Lower leg skin (tissue), 4 donors: ENCODE measurements around the gene AFF1. TPM values are rescaled to one million over a fixed set of nuclear protein-coding genes. Genes with fewer than 3 reads are reported as not detected.

Experiments
- DNase-seq, 2 donors: peaks; one replicate each; pipeline ENCODE4 v3.0.0-alpha.2; 2019; ENCODE audit warnings: low spot score in 2 of 2
- H3K4me3 ChIP-seq: fragments of 200-600 bp; sonication (generic); 2 replicates; pipeline ENCODE4 v1.5.1; 2017; ENCODE audit warnings: mild to moderate bottlenecking, low read depth; ENCODE audit not compliant: poor library complexity, severe bottlenecking
- CTCF ChIP-seq, 3 donors: fragments of 450-650 bp; IDR thresholded peaks; one replicate each; pipeline ENCODE4 v1.5.1; 2016; ENCODE audit warnings: antibody characterized with exemption in 3 of 3, mild to moderate bottlenecking in 3 of 3, moderate library complexity in 2 of 3
- POLR2A ChIP-seq, 2 donors: fragments of 450-650 bp; IDR thresholded peaks; one replicate each; pipeline ENCODE4 v1.6.1; 2016 to 2017; ENCODE audit warnings: antibody characterized with exemption in 2 of 2, mild to moderate bottlenecking in 1 of 2, moderate library complexity in 1 of 2
- WGBS, 2 donors: methylation state at CpG; one replicate each; pipeline ENCODE4 v1.1.5; 2018; 5-methylcytosine and 5-hydroxymethylcytosine counted together
- intact Hi-C: fragments of 100-400 bp; cut with DNase I; formaldehyde crosslinking; loops from one replicate; pipeline ENCODE4 v1.15.0; 2023; ENCODE audit warnings: low total_unique reads
- total RNA-seq, 4 donors: library from RNA; depleted of rRNA; stranded (reverse); fragments of >200 nt; gene quantifications; one replicate each; pipeline ENCODE4 v1.1.0, GENCODE V29; 2016

The AFF1 gene
- total RNA-seq, 4 donors from 2014 or later, result 58.1 to 107 (median 71.2) TPM

- H3K4me3 ChIP-seq, result no peak overlapping the region
- TF ChIP-seq POLR2A (IDR thresholded peaks at IDR 0.05) (no peak), CTCF (IDR thresholded peaks at IDR 0.05) (no peak)
- 90 to 97% methylated on average over 3 of the region's 3 CpGs for WGBS, 2 donors
- intact Hi-C loops, result no loop called here
- no peak for DNase-seq
Measured at GRCh38 chr4:87166296-87166854, 231.6 kb downstream of the AFF1 start.

GRCh38 chr4:87171944-87172343 lies 237.1 kb downstream of the AFF1 start:
- intact Hi-C loops, result no loop called here
- no peak overlapping the region for H3K4me3 ChIP-seq
- WGBS, 2 donors, result 97 to 98% methylated on average over 2 of the region's 2 CpGs
- TF ChIP-seq CTCF (IDR thresholded peaks at IDR 0.05) (no peak), POLR2A (IDR thresholded peaks at IDR 0.05) (no peak)
- no peak for DNase-seq

- intact Hi-C loops, result no loop called here
- H3K4me3 ChIP-seq, result no peak overlapping the region
- 97 to 98% methylated on average over 2 of the region's 2 CpGs for WGBS, 2 donors
- no peak for TF ChIP-seq POLR2A (IDR thresholded peaks at IDR 0.05)
- DNase-seq, result no peak
Measured at GRCh38 chr4:87174672-87175071, 239.9 kb downstream of the AFF1 start.

GRCh38 chr4:87179751-87180150 lies 244.9 kb downstream of the AFF1 start:
- H3K4me3 ChIP-seq, result no peak overlapping the region
- intact Hi-C loops, result no loop called here
- TF ChIP-seq POLR2A (IDR thresholded peaks at IDR 0.05) (no peak), CTCF (IDR thresholded peaks at IDR 0.05) (no peak)
- 39 to 86% methylated on average over 1 of the region's 1 CpG for WGBS, 2 donors
- DNase-seq, result no peak

DNA sequence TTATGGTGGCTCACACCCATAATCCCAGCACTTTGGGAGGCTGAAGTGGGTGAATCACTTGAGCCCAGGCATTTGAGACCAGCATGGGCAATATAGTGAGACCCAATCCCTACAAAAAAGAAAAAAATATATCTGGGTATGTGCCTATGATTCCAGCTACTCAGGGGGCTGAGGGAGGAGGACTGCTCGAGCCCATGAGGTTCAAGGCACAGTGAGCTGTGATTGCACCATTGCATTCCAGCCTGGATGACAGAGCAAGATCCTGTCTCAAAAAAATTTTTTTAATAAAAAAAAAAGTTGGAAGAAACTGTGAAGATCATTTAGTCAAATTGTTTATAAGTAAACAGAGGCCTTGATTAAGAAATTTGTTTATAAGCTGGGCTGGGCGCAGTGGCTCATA lies 246.0 kb downstream of the AFF1 start:
- intact Hi-C loops, result no loop called here
- WGBS, 2 donors, result 91 to 100% methylated on average over 2 of the region's 2 CpGs

More for the DNA sequence above, 246.0 kb downstream of the AFF1 start:
- DNase-seq, result no peak
- TF ChIP-seq CTCF (IDR thresholded peaks at IDR 0.05), result no peak
- TF ChIP-seq POLR2A (IDR thresholded peaks at IDR 0.05), result no peak
- H3K4me3 ChIP-seq, result no peak overlapping the region
